H54 (cell line): ENCODE measurements around the gene CDX2.

Source experiments
- DNase-seq: peaks from one replicate; pipeline ENCODE4 v3.0.0; 2011; ENCODE audit warnings: low spot score, mixed read lengths; ENCODE audit not compliant: insufficient read length
- FAIRE-seq: peaks from 3 replicates; lab custom pipeline; 2011; peaks lifted over from hg19 to GRCh38; lab: Jason Lieb, UNC
- POLR2A ChIP-seq: IDR thresholded peaks from 2 replicates; pipeline ENCODE4 v1.6.1; 2011; ENCODE audit warnings: low read depth, mild to moderate bottlenecking, low read length

The CDX2 gene

DNA sequence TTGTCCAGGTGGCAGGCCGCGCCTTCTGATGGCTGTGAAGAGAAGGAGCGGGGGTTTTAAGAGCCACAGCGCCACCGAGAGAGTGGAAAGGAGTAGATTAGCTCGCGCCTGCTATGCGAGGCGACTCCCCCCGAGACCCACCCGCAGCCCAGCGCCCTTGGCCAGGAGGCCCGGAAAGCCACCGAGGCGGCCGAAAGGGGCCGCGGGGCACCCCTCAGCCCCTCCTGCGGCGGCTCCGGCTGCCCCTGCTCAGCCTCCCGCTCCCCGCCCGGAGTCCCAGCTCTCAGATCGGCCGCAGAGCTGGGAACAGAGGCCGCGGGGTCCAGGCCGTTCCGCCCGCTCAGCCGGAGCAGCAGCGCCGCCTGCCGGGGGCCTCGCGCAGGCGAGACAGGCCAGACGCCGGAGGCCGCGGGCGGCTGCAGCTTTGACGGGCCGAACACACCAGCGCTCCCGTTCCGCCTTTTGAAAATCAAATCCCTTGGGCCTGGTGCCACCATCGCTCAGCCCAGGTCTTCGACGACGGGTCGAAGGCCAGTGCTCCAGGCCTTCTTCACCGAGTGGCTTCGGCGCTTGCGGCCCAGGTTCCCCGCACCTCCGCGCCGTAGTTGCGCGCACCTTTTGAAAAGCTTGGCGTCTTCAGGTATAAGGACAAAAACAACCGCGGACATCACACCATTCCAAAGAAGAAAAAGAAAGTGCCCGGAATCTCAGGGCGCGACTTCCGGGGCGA is 15.3 kb downstream of the CDX2 start:
- DNase-seq (peak; percentile 25), FAIRE-seq (no peak)
- no peak for TF ChIP-seq POLR2A

DNA sequence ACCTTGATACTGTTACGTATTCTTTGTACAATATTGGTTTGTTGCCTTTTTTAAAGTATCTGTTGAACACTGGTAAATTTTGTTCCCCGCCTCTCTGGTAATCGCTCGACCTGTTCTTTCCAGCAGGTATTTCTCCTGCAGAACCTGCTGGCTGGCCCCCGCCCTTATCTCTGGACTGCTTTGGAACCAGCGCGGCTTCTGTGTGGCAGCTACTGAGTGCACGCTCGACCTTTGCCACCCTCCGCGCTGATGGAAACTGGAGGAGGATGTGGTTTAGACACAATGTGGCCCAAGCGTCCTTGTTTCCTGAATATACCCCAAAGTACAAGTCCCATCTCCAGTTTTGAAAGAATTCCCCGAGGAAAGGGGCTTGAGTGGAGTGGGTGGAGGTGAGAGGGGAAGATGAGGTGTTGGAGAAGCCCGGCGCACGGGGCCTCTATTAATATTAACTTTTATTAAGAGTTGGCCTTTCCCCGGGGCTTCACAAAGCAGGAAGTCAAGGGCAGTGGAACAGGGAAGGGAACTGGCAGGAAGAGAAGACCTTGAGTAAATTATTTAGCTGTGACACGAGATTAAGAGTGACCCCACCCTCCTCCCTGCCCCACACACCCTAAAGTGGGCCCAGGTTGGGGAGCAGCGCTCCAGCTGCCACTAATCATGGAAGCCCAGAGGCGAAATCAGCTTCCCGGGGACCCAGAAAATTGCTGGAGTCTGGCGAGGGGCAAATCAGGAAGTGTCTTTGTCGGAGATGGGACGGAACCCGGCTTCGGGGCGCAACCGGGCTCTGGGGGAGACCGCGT is 16.0 kb downstream of the CDX2 start:
- TF ChIP-seq POLR2A = no peak
- DNase-seq (no peak), FAIRE-seq (no peak)

GRCh38 chr13:27942972-27943371 is 26.1 kb downstream of the CDX2 start:
- FAIRE-seq (no peak), DNase-seq (no peak)
- no peak for TF ChIP-seq POLR2A

DNA sequence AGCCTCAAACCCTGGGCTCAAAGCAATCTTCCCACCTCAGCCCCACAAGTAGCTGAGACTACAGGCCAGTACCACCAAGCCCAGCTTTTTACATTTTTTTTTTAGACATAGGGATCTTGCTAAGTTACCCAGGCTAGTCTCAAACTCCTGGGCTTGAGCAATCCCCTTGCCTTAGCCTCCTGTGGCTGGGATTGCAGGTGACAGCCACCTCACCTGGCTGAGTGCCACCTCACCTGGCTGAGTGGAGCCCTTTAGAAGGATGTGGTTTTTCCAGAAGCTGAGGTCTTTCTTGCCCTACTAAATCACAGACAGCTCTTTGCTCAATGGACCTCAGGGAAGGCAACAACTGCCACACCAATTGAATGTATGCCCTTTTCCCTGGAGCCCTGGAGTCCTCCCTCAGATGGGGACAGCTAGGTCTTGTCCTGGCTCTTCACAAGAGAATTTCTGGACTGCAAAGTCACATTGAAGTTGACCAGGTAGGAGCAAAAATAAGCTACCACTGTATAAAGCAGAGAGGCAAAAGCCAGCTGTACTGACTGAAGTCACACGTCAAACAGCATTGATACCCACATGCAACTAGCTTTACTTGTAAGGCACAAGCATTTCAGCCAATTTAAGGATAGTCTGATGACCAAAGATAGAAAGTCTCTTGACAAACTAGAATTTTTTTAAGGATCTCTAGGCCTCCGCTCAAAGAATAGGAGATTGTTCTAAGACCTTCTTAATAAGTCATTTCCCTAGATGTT is 35.4 kb downstream of the CDX2 start:
- DNase-seq = no peak
- FAIRE-seq = no peak

DNA sequence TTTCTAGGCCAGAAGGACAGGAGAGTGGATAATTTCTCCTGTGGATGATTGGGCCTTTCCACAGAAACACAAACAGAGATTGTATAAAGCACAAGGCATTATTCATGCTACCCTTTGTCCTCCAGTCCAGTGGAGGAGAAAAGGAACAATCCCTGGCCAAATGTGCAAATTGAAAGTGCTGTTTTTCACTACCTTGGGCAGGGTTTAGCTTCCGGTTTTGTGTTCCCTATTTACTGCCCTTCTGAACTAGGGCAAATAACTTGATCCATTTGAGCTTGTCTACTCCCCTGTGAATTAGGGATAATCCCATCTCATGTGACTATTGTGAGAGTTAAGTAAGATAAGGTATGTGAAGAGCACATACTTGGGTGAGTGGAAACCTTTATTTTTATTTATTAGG is 36.0 kb downstream of the CDX2 start:
- no peak for TF ChIP-seq POLR2A
- FAIRE-seq (no peak), DNase-seq (no peak)

More for the DNA sequence above, 35.4 kb downstream of the CDX2 start:
- no peak for TF ChIP-seq POLR2A

DNA sequence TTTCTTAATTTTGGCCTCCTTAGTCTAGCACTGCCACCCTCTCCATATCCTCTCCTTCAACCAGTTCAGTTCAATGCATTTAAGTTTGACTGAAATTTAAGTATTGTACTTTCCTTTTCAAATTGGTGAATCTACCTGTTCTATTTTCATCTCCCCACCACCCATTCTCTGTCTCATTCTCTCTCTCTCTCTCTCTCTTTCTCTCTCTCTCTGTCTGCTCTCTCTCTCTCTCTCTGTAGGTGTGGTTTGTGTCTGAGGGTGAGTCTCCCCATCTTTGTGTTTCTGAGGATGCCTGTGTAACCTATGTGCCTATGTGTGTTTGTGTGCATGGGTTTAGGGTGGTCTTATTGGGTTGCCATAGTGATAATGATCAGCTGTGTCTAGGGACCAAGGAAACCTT is 39.2 kb downstream of the CDX2 start:
- DNase-seq (no peak), FAIRE-seq (no peak)
- no peak for TF ChIP-seq POLR2A

DNA sequence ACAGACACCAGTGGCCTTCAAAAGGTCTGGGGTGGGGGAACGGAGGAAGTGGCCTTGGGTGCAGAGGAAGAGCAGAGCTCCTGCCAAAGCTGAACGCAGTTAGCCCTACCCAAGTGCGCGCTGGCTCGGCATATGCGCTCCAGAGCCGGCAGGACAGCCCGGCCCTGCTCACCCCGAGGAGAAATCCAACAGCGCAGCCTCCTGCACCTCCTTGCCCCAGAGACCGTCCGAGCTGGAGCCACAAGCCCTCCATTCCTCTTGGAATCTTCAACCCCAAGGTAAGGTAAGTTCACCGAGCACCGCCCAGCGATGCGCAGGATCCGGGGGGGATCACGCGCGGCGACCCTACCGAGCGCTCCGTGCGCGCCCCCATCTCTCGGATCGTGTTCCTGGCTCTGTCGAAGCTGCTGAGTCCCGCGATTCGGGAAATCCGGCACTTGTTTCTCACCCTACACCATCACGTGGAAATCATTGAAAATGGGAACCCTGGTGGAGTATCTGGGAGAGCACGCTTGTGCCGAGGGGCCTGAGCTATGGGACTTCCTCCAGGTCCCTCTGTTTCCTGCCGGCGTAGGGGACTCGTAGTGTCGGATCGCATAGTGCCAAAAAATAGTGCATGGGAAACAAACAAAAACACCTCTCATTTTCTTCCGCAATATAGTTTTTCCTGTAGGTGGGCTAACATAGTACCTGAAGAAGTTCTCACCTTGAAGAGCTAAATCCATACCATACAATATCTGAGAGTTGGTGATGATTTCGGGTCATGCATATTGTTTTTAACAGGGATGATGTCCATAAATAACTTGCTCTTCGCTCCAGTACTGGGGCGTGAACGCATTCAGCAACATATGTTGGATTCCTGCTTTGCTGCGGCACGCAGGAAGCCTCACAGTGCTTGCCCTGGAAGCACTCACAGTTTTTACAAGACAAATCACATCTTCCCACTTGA is 40.0 kb downstream of the CDX2 start:
- FAIRE-seq = no peak
- no peak for TF ChIP-seq POLR2A
- DNase-seq = no peak

DNA sequence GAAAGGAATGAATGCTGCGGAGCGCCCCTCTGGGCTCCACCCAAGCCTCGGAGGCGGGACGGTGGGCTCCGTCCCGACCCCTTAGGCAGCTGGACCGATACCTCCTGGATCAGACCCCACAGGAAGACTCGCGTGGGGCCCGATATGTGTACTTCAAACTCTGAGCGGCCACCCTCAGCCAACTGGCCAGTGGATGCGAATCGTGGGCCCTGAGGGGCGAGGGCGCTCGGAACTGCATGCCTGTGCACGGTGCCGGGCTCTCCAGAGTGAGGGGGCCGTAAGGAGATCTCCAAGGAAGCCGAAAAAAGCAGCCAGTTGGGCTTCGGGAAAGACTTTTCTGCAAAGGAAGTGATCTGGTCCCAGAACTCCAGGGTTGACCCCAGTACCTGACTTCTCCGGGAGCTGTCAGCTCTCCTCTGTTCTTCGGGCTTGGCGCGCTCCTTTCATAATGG is 40.7 kb downstream of the CDX2 start:
- DNase-seq (no peak), FAIRE-seq (no peak)
- TF ChIP-seq POLR2A = no peak

DNA sequence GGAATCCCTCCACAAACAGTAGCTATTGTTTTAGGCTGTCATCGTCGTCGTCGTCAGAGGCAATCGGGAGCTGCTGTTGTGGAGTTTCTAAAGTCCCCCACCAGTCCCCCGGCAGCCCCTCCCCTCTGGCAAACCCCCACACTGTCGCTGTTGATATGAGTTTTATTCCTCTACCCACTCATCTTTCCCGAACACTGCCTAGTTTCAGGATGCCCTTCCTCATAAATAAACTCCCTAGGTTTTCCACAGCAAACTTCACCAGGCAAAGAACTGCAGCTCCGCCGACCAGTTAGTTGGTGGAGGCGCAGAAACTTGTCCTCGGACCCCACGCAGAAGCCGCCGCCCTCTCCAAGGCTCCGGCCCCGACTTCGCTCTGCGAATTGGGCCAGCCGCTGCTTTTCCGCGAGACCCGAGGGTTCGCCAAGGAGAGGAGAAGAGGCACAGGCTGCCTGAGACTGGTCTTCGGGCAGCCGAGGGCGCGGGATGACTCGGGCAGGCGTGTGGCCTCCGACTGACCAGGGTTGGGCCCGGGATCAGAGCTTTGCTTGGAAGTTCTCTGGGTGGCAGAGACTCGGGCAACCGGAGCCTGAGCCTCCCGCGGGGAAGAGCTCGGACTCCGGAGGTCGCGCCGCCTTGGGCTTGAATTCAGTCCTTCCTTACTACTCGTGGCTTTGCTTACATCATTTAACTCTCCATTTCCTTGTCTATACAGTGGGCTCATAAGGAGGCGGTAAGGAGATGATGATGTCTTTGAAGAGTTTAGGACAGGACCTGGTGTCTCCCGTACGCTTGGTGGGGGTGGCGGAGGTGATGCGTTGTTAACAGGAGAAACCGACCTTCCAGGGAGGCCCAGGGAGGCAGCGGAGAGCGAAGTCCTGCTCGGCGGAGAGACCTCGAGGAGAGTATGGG is 41.4 kb downstream of the CDX2 start:
- DNase-seq (no peak), FAIRE-seq (no peak)
- TF ChIP-seq POLR2A = no peak

DNA sequence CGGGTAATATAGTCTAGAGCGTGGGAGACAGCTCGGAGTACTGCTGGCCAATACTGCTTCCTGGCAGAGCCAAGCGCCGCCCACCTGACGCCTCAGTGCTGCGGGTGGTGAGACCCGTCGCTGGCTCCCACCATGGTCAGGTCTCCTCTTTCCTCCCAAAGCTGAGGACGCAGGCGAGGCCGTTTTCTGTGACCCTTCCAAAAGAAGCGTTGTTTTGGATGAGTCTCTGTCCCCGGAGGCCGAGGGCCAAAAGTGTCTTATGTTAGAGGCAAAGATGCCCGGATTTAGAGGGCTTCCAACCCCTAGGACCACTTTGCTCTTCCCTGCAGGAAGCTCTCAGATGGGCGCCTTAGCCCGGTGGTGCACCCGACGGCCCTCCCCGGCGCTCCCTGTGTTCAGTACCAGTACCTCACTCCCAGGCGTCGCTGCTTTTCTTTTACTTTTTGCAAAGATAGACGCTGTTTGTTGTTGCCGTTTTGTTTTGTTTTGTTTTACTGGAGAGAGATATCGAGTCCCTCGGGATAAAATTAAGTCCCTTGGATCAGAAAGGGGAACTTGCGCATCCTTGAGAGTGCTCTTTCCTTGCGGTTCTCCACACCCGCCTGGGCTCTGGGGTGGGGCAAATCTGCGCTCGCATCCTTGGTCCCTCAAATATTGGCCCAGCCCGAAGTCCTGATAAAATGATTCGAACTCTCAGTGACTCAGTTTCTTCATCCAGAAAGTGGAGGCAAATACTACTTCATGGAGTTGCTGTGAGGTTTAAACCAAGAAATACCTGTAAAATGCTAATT is 42.3 kb downstream of the CDX2 start:
- DNase-seq = no peak
- no peak for TF ChIP-seq POLR2A
- no peak for FAIRE-seq

DNA sequence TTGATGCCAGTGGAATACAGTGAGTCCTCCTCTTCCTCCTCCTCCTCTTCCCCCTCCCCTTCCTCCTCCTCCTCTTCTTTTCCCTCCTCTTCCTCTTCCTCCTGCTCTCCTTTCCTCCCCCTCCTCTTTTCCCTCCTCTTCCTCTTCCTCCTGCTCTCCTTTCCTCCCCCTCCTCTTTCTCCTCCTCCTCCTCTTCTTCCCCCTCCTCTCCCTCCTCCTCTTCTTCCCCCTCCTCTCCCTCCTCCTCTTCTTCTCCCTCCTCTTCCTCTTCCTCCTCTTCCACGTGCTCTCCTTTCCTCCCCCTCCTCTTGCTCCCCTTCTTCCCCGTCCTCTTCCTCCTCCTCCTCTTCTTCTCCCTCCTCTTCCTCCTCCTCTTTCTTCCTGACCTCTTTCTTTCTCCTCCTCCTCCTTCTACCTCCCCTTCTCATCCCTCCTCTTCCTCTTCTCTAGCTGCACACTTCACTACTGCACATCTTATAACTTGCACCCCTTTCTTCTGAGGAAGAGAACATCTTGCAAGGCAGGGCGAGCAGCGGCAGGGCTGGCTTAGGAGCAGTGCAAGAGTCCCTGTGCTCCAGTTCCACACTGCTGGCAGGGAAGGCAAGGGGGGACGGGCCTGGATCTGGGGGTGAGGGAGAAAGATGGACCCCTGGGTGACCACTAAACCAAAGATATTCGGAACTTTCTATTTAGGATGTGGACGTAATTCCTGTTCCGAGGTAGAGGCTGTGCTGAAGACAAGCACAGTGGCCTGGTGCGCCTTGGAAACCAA is 43.7 kb downstream of the CDX2 start:
- DNase-seq = no peak
- no peak for TF ChIP-seq POLR2A
- FAIRE-seq = no peak
